HG03432 (cell line): ENCODE results near the gene SAP30L.

Experiments
- ATAC-seq: cut with Tn5 transposase; IDR thresholded peaks from one replicate; pipeline ENCODE4 v1.9.1; 2021; ENCODE audit warnings: mild to moderate bottlenecking, moderate library complexity; ENCODE audit not compliant: unreplicated experiment

The SAP30L gene

GRCh38 chr5:154464438-154464837, 18.6 kb downstream of the SAP30L start:
- ATAC-seq = no peak

- ATAC-seq = no peak
Observed at GRCh38 chr5:154465169-154465568, 19.4 kb downstream of the SAP30L start.

GRCh38 chr5:154466147-154466546, 20.4 kb downstream of the SAP30L start:
- ATAC-seq = no peak

- ATAC-seq = no peak
Observed at GRCh38 chr5:154466671-154467070, 20.9 kb downstream of the SAP30L start.

- ATAC-seq = peak; percentile 98
Observed at GRCh38 chr5:154467655-154468354, 22.0 kb downstream of the SAP30L start.

GRCh38 chr5:154470137-154470536, 24.3 kb downstream of the SAP30L start:
- ATAC-seq = no peak

GRCh38 chr5:154470947-154471870, 25.4 kb downstream of the SAP30L start:
- no peak for ATAC-seq

- ATAC-seq = no peak
Observed at GRCh38 chr5:154472871-154473580, 27.2 kb downstream of the SAP30L start.

- no peak for ATAC-seq
Observed at GRCh38 chr5:154473581-154474283, 27.9 kb downstream of the SAP30L start.

- ATAC-seq = no peak
Observed at GRCh38 chr5:154474396-154475334, 28.9 kb downstream of the SAP30L start.

GRCh38 chr5:154475591-154476353, 30.0 kb downstream of the SAP30L start:
- no peak for ATAC-seq

- no peak for ATAC-seq
Observed at GRCh38 chr5:154476354-154477205, 30.8 kb downstream of the SAP30L start.

GRCh38 chr5:154477382-154478223, 31.8 kb downstream of the SAP30L start:
- no peak for ATAC-seq

GRCh38 chr5:154478224-154478565, 32.4 kb downstream of the SAP30L start, which contains the start of gene HAND1:
Gene HAND1 (minus strand): TSS chr5:154478227. CDS start chr5:154478008, 219 bp downstream.
- ATAC-seq = no peak

- no peak for ATAC-seq
Observed at GRCh38 chr5:154478752-154479159, 33.0 kb downstream of the SAP30L start.

GRCh38 chr5:154479160-154479943, 33.6 kb downstream of the SAP30L start:
- no peak for ATAC-seq
